Neural cell (in vitro differentiated cells): ENCODE results near the gene PCDHGA7.

Source experiments
- CTCF ChIP-seq: fragments of 450-650 bp; IDR thresholded peaks from 2 replicates; pipeline ENCODE4 v1.5.1; 2014; ENCODE audit warnings: antibody characterized with exemption, mild to moderate bottlenecking, moderate library complexity; ENCODE audit not compliant: poor library complexity, severe bottlenecking
- EZH2 ChIP-seq: fragments of 200-600, 300-800 bp; shearing (Covaris generic), sonication (generic); IDR thresholded peaks from 2 replicates; pipeline ENCODE4 v1.6.1; 2014; ENCODE audit warnings: antibody characterized with exemption, low read length, borderline replicate concordance, mild to moderate bottlenecking; ENCODE audit not compliant: insufficient read depth, poor library complexity, severe bottlenecking
- POLR2AphosphoS5 ChIP-seq: IDR thresholded peaks from 2 replicates; pipeline ENCODE4 v1.6.1; 2012

DNA sequence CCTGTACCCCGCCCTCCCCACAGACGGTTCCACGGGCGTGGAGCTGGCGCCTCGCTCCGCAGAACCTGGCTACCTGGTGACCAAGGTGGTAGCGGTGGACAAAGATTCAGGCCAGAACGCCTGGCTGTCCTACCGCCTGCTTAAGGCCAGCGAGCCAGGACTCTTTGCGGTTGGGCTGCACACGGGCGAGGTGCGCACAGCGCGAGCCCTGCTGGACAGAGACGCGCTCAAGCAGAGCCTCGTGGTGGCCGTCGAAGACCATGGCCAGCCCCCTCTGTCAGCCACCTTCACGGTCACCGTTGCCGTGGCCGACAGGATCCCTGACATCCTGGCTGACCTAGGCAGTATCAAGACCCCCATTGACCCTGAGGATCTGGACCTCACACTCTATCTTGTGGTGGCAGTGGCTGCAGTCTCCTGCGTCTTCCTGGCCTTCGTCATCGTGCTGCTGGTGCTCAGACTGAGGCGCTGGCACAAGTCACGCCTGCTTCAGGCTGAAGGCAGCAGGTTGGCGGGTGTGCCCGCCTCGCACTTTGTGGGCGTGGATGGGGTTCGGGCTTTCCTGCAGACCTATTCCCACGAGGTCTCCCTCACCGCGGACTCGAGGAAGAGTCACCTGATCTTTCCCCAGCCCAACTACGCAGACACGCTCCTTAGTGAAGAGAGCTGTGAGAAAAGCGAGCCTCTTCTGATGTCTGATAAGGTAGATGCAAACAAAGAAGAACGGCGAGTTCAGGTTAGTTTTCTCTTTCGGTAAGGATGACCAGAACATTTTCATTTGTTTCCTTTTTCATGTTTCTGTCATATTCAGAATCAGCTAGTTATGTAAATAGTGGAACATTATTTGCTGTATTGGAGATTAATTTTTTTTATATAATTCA, 16.3 kb upstream of the PCDHGA7 start:
- TF ChIP-seq CTCF (no peak), POLR2AphosphoS5 (no peak), EZH2 (no peak)
